Esophagus squamous epithelium (tissue), 5 donors: ENCODE data around the gene TBC1D2B. TPM values are rescaled to one million over a fixed set of nuclear protein-coding genes. Genes with fewer than 3 reads are reported as not detected.
A peak's percentile ranks its signal among the peaks of the same experiment; 100 is the strongest.
"Not testable (repeated sequence)": the region's sequence is repeated elsewhere in the genome, so short reads cannot be mapped to it uniquely, and the experiment has no call there.

Experiments used
- DNase-seq: peaks from one replicate; lab custom pipeline; 2025; lab: John Stamatoyannopoulos, UW
- H3K27ac ChIP-seq, 4 donors: fragments of 200-600 bp; sonication (generic); one replicate each; pipeline ENCODE4 v1.5.1; 2016 to 2019; ENCODE audit warnings: mild to moderate bottlenecking in 1 of 4
- H3K27me3 ChIP-seq, 4 donors: fragments of 200-600 bp; sonication (generic); 1 replicate in 3 of 4; 2 replicates in 1 of 4; pipeline versions ENCODE4 v1.5.1 to v1.6.0; 2017 to 2021; ENCODE audit warnings: antibody characterized with exemption in 1 of 4
- H3K36me3 ChIP-seq, 3 donors: fragments of 200-600 bp; sonication (generic); one replicate each; pipeline ENCODE4 v1.5.1; 2016 to 2019
- H3K4me1 ChIP-seq, 3 donors: fragments of 200-600 bp; sonication (generic); one replicate each; pipeline ENCODE4 v1.5.1; 2017 to 2019
- H3K4me3 ChIP-seq, 4 donors: fragments of 200-600 bp; sonication (generic); 1 replicate in 3 of 4; 2 replicates in 1 of 4; pipeline ENCODE4 v1.5.1; 2016 to 2019; ENCODE audit warnings: mild to moderate bottlenecking in 2 of 4, moderate library complexity in 1 of 4
- H3K9me3 ChIP-seq, 3 donors: fragments of 200-600 bp; sonication (generic); one replicate each; pipeline ENCODE4 v1.5.1; 2016 to 2019
- CTCF ChIP-seq, 6 experiments: fragments of 450-650 bp in 4 of 6; fragments of 200-600 bp in 2 of 6; sonication (generic) in 2 of 6; IDR thresholded peaks; one replicate each; pipeline ENCODE4 v1.5.1; 2016 to 2019; ENCODE audit warnings: antibody characterized with exemption in 6 of 6, mild to moderate bottlenecking in 4 of 6, moderate library complexity in 4 of 6
- POLR2A ChIP-seq, 4 donors: fragments of 450-650 bp; IDR thresholded peaks; one replicate each; pipeline ENCODE4 v1.6.1; 2017; ENCODE audit warnings: antibody characterized with exemption in 4 of 4, mild to moderate bottlenecking in 4 of 4, moderate library complexity in 3 of 4
- WGBS, 2 donors: methylation state at CpG; one replicate each; pipeline ENCODE4 v1.1.5; 2018; 5-methylcytosine and 5-hydroxymethylcytosine counted together
- intact Hi-C: fragments of 100-400 bp; cut with DNase I; formaldehyde crosslinking; loops from one replicate; pipeline ENCODE4 v1.15.0; 2022
- total RNA-seq, 4 donors: library from RNA; depleted of rRNA; stranded (reverse); fragments of >200 nt; gene quantifications; one replicate each; pipeline ENCODE4 v1.1.0, GENCODE V29; 2016
- donor health status: DM: yes; HTN: yes; CAD: no.

Gene TBC1D2B
- total RNA-seq, 4 donors from 2014 or later = 13.0 to 30.7 (median 17.8) TPM

- H3K4me3 ChIP-seq, H3K36me3 ChIP-seq, DNase-seq, H3K27me3 ChIP-seq, H3K9me3 ChIP-seq, H3K27ac ChIP-seq, intact Hi-C loops: not testable (repeated sequence)
- WGBS, 2 donors = 90% methylated on average over 2 of the region's 4 CpGs; no CpG with 5 or more reads in 1 of the 2 donors
- H3K4me1 ChIP-seq = peaks cover 11 to 40% (median 15%) of the 10 kb centered on the region in 3 donors
Observed at GRCh38 chr15:77970813-77971360, 106.6 kb downstream of the TBC1D2B start.

- intact Hi-C loops = loop anchor here (2.0 kb wide), 1 partner anchor 140 kb away; no protein-coding TSS in a partner anchor
- DNase-seq = no peak
- no peak overlapping the region for H3K4me3 ChIP-seq
- H3K36me3 ChIP-seq = no peaks in the 10 kb centered on the region
- WGBS, 2 donors = 85 to 89% methylated on average over 2 of the region's 2 CpGs
- H3K27me3 ChIP-seq = no peaks in the 10 kb centered on the region
- TF ChIP-seq CTCF (IDR thresholded peaks at IDR 0.05) = no peak
- no peak for TF ChIP-seq POLR2A (IDR thresholded peaks at IDR 0.05)
- peaks cover 9 to 21% (median 9%) of the 10 kb centered on the region in 3 donors for H3K4me1 ChIP-seq
- H3K9me3 ChIP-seq = no peaks in the 10 kb centered on the region
- no peak overlapping the region for H3K27ac ChIP-seq
Observed at GRCh38 chr15:77969055-77969454, 108.5 kb downstream of the TBC1D2B start.

GRCh38 chr15:77967798-77968197 lies 109.7 kb downstream of the TBC1D2B start:
- no peak overlapping the region for H3K4me3 ChIP-seq
- TF ChIP-seq CTCF (IDR thresholded peaks at IDR 0.05) (no peak), POLR2A (IDR thresholded peaks at IDR 0.05) (no peak)
- 44 to 48% methylated on average over 1 of the region's 1 CpG for WGBS, 2 donors
- H3K27me3 ChIP-seq = no peaks in the 10 kb centered on the region
- intact Hi-C loops = loop anchor here (2.0 kb wide), 1 partner anchor 141 kb away; no protein-coding TSS in a partner anchor
- no peak overlapping the region for H3K27ac ChIP-seq
- H3K9me3 ChIP-seq = no peaks in the 10 kb centered on the region
- H3K4me1 ChIP-seq = peaks cover 4 to 15% (median 5%) of the 10 kb centered on the region in 3 donors
- DNase-seq = no peak
- H3K36me3 ChIP-seq = no peaks in the 10 kb centered on the region

GRCh38 chr15:77967235-77967615 lies 110.3 kb downstream of the TBC1D2B start:
- H3K36me3 ChIP-seq, H3K27ac ChIP-seq, H3K9me3 ChIP-seq, intact Hi-C loops, H3K4me1 ChIP-seq, H3K4me3 ChIP-seq, H3K27me3 ChIP-seq, DNase-seq: not testable (repeated sequence)
- WGBS, 2 donors = 72 to 74% methylated on average over 5 of the region's 5 CpGs

GRCh38 chr15:77966540-77967234 lies 110.8 kb downstream of the TBC1D2B start:
- DNase-seq = no peak
- Histone ChIP-seq H3K27me3 (no peaks in the 10 kb centered on the region), H3K4me3 (no peak overlapping the region), H3K4me1 (peaks cover 0 to 4% (median under 1%) of the 10 kb centered on the region in 3 donors), H3K9me3 (no peaks in the 10 kb centered on the region), H3K36me3 (no peaks in the 10 kb centered on the region), H3K27ac (no peak overlapping the region)
- peak; percentile 72 to 87 (median 81) for TF ChIP-seq CTCF (IDR thresholded peaks at IDR 0.05)
- TF ChIP-seq POLR2A (IDR thresholded peaks at IDR 0.05) = no peak
- intact Hi-C loops = no loop called here
- 3 to 5% methylated on average over 4 of the region's 4 CpGs for WGBS, 2 donors

- no peak overlapping the region for H3K4me3 ChIP-seq
- intact Hi-C loops = no loop called here
- DNase-seq = no peak
- no peaks in the 10 kb centered on the region for H3K27me3 ChIP-seq
- WGBS, 2 donors = 58 to 71% methylated on average over 1 of the region's 1 CpG
- no peak overlapping the region for H3K27ac ChIP-seq
- peaks cover 0 to 10% (median 0%) of the 10 kb centered on the region in 3 donors for H3K4me1 ChIP-seq
- H3K9me3 ChIP-seq = no peaks in the 10 kb centered on the region
- TF ChIP-seq POLR2A (IDR thresholded peaks at IDR 0.05) (no peak), CTCF (IDR thresholded peaks at IDR 0.05) (no peak)
- H3K36me3 ChIP-seq = no peaks in the 10 kb centered on the region
Observed at GRCh38 chr15:77964193-77964592, 113.3 kb downstream of the TBC1D2B start.
